ENCODE data around the gene MAVS.

The MAVS gene

DNA sequence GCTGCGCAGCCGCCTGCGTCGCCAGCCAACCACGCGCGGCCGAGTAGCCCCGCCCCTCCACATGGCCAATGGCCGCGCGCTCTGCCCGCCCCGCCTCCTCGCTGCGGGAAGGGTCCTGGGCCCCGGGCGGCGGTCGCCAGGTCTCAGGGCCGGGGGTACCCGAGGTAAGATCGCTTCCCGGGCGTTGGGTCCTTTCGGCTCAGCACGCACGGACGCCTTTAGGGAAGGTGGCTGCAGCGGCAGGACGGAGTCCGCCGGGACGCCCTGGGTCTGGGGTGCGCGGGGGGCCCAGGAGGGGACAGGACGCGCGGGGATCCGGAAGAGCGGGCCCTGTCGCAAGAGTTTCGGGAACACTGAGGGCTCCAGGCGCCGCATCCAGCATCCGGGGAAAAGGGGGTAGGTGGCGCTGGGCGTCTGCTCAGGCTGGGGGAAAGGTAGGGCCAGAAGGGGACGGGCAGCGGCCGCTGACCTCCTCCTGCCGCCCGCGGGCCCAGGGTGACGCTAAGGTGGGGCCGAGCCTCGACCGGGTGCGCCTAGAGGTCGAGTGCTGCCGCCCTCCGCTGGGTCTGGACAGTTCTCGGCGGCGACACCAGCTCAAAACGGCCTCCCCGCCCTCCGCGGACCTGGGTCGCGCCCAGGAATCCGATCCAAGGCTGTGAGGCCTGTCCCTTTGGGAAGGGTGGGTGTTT lies at the start of gene MAVS:
Gene MAVS, plus strand, starts transcription at position 95 of the 689 bp plus-strand sequence. CDS start 7,791 bp downstream, outside the sequence.
- peak; percentile 83 for DNase-seq (ENCODE audit: low spot score)

DNA sequence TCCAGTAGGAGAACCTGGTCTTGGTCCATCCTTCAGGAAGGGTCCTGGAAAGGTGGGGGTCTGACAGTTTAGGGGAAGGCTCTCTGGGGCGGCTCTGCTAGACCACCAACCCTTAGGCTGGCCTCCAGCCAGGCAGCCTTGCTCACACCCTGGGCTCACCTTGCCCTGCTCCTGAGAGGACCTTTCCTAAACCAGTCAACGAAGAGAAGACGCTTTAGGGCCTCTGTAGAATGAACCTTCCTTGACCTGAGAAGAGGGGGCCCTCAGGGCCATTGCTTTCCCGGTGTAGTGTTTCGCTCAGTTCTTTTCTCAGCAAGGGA lies 49.4 kb upstream of the MAVS start:
- DNase-seq (ENCODE audit: low spot score): no peak

DNA sequence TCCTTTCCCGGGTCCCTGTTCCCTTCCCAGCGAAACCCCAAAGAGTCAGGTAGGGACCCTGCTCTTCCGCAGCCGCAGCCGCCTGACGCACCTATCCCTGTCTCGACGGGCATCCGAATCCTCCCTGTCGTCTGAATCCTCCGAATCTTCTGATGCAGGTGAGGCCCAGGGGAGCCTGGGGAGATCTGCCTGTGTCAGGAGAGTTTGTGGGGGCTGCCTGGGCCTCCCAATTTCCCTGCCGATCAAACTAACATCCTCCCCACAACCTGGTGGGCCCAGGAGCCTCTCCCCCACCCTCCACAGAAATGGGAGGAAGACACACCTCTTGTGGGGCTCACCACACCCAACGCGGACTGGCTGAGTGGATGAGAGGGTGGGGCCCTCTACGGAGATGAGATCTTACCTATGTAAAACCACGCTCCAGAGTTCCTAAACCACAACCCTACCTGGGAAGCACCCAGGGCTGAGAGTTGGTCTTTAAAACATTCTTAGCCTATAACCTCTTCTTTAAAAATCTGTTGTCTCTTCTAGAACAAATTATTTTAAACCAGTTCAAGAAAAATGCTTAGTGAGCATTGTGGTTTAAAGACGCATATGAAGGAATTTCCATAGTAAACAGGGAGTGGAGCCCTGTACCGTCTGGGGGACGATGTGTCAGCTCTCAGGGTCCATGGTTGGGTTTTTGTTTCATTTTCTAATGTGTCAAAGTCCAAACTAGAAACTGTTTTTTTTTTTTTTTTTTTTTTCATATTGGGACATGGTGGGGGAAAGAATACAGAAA lies 48.9 kb upstream of the MAVS start:
- DNase-seq (ENCODE audit: low spot score): peak; percentile 69

DNA sequence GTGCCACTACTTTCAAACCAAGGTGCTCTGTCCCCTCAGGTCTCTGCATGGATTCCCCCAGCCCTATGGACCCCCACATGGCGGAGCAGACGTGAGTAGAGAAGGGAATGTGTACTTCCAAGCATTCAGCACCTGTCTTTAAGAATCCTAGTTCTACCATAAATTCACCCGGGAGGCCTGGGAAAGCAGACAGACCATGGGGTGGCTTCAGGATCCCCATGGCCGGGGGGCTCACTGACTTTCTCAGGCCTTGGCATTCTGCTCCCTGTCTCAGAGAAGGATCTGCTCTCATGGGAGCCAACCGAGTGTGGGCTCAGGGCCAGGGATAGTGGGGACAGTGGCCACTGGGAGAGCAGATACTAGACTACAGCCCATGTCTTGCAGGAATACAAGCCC lies 48.3 kb upstream of the MAVS start:
- DNase-seq (ENCODE audit: low spot score): no peak

DNA sequence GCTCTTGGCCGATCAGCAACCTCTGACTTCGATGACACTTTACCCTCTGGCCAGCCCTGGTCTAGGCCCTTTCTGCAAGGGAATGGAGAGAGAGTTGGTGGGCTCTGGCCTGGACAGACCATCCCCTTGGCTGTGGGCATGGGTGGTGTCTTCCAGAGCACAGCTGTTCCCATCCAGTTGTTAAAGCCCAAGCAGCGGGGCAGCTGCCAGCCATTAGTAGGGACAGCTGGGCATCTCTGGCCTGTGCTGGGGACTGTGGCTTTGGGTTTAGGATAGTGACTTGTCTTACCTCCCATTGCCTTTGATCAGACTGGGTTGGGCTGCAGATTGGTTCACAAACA lies 47.8 kb upstream of the MAVS start:
- DNase-seq (ENCODE audit: low spot score): no peak

DNA sequence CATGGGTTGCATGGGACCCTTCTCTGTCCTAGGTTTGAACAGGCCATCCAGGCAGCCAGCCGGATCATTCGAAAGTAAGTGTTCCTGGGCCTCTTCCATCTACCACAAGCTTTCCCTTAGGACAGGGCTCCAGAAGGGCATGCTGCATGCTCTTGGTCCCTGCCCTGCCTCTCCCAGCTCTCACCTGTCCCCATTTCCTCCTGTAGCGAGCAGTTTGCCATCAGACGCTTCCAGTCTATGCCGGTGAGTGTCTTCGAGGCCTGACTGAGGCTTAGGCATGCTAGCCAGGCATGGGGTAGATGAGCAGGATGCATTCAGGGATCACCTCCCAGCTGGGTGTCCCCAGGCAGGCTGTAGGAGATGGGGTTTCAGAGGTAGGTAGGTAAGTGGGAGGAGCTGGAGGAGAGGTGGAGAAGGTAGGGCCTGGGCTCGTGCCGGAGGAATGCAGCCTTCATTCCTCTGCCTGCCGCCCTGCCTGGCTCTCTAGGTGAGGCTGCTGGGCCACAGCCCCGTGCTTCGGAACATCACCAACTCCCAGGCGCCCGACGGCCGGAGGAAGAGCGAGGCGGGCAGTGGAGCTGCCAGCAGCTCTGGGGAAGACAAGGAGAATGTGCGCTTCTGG lies 46.3 kb upstream of the MAVS start:
- no peak for DNase-seq (ENCODE audit: low spot score)

DNA sequence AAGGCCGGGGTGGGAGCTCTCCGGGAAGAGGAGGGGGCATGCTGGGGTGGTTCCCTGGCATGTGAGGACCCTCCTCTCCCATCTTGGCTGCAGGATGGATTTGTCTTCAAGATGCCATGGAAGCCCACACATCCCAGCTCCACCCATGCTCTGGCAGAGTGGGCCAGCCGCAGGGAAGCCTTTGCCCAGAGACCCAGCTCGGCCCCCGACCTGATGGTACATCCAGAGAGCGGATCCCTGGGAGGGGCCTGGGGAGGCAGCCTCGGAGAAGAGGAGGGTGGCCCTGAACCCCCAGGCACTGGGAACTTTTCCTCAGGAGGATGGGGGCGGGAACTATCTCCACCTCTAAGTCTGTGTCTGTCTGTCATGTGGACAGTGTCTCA lies 45.8 kb upstream of the MAVS start:
- DNase-seq (ENCODE audit: low spot score): no peak

DNA sequence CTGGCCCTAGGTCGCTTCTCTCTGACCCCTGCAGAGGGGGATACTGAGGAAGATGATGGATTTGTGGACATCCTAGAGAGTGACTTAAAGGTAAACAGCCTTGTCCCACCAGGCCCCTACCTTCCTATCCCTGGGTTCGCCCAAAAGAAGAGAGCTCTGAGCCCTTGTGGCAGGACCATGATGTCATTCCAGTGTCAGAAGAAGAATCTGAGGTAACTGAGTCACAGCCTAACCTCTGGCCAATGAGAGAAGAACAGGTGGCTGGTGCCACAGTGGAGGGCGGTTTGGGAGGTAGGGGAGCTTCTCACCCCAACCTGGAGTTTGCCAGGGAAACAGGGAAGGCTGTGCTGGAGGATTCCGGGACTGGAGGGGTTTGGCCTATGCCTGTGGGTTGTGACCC lies 45.3 kb upstream of the MAVS start:
- no peak for DNase-seq (ENCODE audit: low spot score)

DNA sequence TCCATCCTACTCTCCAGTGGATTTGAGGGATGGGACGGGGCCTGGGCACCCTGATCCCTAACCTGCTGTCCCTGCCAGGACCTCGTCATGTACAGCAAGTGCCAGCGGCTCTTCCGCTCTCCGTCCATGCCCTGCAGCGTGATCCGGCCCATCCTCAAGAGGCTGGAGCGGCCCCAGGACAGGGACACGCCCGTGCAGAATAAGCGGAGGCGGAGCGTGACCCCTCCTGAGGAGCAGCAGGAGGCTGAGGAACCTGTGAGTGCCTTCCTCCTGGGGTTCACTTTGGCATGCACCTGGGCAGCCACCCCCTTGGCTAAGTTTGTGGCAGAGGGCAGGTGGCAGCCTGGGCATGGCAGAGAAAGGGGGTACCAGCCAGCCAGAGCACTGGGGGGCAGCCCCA lies 44.8 kb upstream of the MAVS start:
- DNase-seq (ENCODE audit: low spot score): no peak

DNA sequence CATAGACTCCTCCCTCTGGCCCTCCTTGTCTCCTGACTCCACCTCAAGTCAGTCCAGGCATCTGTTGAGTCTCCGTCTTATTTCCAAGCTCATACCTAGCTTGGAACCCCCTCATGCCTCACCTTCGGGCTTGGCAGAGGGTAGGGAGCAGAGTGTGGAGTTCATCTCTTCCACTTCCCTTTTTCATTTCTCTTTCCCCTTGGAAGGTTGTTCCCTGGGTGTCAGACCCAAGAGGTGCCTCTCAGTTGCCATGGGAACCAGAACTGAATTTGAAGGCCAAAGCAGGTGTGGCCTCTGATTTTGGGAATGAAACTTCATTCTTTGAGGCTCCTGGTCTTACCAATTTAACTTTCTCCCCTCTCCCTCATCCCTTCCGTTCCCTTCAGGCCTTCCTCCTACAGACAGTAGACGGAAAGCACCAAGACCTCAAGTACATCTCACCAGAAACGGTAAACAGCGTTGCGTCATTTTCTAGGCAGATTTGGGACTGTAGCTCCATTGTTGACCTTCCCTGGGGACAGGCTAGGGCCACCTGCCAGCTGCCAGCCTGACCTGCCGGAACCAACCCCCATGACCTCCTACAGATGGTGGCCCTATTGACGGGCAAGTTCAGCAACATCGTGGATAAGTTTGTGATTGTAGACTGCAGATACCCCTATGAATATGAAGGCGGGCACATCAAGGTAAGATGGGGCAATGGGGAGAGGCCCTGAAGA lies 44.0 kb upstream of the MAVS start:
- no peak for DNase-seq (ENCODE audit: low spot score)

DNA sequence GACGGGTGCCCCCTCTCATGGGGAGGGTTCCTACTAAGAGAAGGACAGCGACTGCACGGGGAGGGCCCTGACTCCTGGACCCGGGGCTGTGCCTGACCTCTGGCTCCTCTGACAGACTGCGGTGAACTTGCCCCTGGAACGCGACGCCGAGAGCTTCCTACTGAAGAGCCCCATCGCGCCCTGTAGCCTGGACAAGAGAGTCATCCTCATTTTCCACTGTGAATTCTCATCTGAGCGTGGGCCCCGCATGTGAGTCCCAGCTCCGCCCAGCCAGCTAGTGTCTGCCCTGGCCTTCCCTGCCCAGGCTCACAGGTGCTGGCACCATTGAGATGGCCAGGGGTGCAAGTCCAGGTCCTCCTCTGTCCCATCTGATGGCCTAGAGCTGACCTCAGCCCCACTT lies 43.3 kb upstream of the MAVS start:
- no peak for DNase-seq (ENCODE audit: low spot score)

DNA sequence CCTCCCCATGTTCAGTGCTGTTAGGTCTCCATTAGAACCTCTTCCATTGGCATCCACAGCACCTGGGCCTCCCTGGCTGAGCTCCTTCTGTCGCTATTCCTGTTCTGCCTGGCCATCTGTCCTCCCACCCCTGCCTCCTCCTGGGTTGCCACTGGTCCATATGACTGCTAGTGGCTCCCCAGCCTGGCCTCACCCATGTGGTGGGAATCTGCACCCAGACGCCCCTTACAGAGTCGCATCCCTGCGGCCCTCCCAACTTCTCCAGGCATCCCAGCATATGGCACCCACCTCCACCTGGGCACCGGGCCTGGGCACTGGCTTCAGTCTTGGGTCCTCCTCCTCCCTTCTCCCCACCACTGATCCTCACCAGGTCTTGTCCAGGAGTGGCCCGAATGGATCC lies 42.8 kb upstream of the MAVS start:
- no peak for DNase-seq (ENCODE audit: low spot score)

DNA sequence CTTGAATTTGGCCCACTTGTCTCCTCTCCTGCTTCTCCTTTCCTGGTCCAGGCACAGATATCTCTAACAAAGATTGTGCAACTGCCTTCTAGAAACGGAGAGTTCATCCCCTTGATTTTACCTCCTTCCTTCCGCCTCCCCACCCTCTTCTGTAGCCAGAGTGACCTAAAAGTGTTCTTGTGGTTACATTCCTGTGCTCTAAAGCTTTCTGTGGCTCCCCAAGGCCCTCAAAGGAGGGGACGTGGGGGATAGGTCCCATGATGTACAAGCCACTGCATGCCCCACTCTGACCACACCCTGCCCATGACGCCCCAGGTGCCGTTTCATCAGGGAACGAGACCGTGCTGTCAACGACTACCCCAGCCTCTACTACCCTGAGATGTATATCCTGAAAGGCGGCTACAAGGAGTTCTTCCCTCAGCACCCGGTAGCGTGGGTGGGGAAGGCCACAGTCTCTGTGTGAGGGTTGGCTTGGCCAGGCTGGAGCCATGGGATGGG lies 42.3 kb upstream of the MAVS start:
- no peak for DNase-seq (ENCODE audit: low spot score)

DNA sequence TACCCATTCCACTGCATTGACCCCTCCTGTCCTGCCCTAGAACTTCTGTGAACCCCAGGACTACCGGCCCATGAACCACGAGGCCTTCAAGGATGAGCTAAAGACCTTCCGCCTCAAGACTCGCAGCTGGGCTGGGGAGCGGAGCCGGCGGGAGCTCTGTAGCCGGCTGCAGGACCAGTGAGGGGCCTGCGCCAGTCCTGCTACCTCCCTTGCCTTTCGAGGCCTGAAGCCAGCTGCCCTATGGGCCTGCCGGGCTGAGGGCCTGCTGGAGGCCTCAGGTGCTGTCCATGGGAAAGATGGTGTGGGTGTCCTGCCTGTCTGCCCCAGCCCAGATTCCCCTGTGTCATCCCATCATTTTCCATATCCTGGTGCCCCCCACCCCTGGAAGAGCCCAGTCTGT lies 41.9 kb upstream of the MAVS start:
- DNase-seq (ENCODE audit: low spot score): no peak

DNA sequence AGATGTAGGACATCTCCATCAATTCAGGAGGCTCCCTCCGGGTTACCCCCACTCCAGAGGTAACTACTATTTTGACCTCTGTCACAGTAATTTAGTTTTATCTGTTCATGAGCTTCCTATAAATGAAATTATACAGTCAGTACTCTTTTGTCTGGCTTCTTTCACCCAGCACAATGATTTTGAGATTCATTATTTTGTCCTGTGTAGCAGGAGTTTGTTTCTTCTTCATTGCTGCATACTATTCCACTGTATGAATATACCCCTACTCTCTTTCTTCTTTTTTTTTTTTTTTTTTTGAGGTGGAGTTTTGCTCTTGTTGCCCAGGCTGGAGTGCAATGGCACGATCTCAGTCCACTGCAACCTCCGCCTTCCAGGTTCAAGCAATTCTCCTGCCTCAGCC lies 38.1 kb upstream of the MAVS start:
- DNase-seq (ENCODE audit: low spot score): no peak

DNA sequence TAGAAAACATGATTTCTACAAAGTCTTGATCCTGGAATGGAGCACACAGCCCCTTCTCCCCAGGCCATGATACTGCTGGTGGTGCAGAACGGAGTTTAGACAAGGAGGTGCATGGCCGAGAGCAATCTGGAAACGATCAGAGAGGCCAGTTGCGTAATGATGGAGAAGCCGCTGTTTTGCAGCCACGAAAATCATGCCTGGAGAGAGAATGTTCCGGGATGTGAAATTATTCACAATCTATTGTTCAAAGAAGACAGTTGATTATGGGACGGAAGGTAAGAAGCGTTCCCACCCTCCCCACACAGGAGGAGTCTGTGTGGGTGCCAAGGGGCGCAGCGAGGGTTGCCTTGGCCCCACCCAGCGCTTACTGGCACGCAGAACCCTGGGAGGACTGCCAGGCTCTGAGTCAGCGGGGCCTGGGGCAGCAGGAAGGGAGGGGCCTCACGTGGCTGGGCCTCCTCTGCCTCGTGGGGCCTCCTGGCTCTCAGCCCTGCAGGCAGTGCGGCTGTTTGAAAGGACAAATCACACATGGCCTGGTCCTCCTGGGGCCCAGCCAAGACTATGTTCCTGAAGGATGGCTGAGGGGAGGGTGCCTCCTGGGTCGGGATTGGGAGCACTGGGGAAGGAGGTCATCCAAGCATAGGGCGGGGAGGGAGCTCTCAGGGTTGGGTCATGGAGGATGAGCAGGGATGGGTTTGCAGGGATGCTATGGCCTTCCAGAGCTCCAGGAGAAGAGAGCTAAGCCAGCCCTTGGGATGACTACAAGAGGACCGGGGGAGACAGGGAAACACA lies 35.0 kb upstream of the MAVS start:
- peak; percentile 97 for DNase-seq (ENCODE audit: low spot score)

DNA sequence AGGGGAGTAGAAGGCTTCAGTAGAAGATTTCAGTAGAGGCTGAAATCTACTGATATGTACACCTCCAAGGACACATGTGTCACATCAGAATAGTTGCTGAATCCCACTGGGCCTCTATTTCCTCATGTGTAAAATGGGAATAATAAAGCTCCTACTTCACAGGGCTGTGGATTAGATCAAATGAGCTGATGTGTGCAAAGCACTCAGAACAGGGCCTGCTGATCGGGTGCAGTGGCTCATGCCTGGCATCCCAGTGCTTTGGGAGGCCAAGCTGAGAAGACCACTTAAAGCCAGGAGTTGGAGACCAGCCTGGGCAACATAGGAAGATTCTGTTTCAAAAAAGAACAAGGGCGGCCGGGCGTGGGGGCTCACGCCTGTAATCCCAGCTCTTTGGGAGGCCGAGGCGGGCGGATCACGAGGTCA lies 34.4 kb upstream of the MAVS start:
- DNase-seq (ENCODE audit: low spot score): no peak

DNA sequence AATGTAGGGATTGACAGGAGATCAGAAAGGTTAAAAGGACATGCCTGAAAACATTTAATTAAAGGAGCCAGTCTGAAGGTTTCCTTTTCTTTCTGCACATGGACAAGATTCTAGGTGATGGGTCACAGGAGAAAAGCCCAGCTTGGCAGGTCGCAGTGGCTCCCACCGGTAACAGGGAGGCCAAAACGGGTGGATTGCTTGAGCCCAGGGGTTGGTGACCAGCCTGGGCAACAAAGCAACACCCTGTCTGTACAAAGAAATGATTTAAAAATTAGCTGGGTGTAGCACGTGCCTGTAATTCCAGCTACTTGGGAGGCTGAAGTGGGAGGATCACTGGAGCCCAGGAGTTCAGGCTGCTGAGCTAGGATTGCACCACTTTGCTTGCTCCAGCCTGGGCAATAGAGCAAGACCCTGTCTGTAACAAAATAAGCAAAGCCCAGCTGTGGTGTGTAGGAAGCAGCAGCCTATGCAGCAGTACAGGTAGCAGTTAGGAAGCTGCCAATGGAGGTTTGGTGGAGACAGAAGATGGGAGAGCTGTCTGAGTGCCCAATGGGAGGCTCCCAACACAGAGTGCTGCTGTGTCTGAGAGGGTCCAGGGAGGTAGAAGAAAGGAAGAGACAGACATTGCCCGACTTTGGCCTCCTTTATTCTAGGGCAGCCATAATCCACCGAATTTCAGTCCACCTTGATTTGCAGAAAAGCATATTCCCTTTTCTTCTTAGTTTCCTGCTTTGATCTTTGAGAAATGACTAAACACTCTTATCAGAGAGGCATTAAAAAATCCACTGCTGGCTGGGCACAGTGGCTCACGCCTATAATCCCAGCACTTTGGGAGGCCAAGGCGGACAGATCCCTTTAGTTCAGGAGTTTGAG lies 33.4 kb upstream of the MAVS start:
- DNase-seq (ENCODE audit: low spot score): no peak

DNA sequence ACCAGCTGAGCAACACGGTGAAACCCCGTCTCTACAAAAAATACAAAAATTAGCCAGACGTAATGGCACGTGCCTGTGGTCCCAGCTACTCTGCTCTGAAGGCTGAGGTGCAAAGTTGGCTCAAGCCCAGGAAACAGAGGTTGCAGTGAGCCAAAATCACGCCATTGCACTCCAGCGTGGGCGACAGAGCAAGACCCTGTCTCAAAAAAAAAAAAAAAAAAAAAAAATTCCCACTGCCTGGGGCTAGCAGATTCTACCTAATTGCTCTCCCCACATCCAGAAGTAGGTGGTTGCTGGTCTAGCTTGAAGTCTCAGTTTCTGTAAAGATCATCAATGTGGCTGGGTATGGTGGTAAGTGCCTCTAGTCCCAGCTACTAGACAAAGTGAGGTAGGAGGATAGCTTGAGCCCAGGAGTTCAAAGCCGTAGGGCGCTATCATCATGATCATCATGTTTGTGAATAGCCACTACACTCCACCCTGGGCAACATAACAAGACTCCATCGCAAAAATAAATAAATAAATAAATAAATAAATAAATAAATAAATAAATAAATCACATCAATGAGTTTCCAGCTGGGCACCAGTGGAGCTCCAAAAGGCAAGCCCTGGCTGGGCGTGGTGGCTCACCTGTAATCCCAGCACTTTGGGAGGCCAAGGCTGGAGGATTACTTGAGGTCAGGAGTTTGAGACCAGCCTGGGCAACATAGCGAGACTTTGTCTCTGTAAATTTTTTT lies 32.6 kb upstream of the MAVS start:
- DNase-seq (ENCODE audit: low spot score): no peak

DNA sequence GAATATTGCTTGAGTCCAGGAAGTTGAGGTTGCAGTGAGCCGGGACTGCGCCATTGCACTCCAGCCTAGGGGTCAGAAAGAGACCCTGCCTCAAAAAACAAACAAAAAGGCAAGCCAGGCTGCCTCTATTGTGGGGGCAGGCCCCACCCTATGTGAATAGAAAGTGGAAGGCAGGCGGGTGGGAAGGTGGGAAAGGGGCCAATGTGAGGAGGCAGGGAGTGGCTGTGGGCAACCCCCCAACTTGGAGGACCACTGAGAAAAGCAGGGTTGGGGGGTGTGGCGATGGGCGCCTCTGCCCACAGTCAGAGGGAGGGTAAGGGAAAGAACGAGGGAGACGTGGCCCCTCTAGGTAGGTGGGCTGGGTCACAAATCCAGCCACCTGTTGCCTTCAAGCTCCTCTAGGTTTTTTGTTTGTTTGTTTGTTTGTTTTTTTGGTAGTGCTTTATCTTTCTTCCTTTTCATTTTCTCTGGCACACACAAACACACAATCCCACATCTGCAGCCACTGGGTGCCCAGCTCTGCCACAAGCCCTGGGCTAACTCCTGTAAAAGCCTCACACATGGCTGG lies 31.6 kb upstream of the MAVS start:
- no peak for DNase-seq (ENCODE audit: low spot score)

Measured in CD4-positive, alpha-beta T cell treated with Interleukin-6 at 100 ng/mL for 8 hours (primary cell).